Stimulated activated CD8-positive, alpha-beta memory T cell treated with anti-CD3 and anti-CD28 coated beads, Interleukin-15, amount 100 ng/mL, for 1 hour (primary cell): ENCODE measurements around the gene FLNC.

ENCODE experiments used
- DNase-seq: peaks from one replicate; pipeline ENCODE4 v3.0.0-alpha.2; 2020; ENCODE audit warnings: low read depth

FLNC gene

GRCh38 chr7:128865996-128866877 lies 36.0 kb downstream of the FLNC start:
- DNase-seq, result no peak

GRCh38 chr7:128867241-128867640 lies 37.0 kb downstream of the FLNC start:
- DNase-seq, result no peak

GRCh38 chr7:128867842-128868623 lies 37.8 kb downstream of the FLNC start:
- no peak for DNase-seq

GRCh38 chr7:128868624-128869137 lies 38.5 kb downstream of the FLNC start:
- DNase-seq, result no peak

GRCh38 chr7:128869138-128869943 lies 39.1 kb downstream of the FLNC start:
- no peak for DNase-seq

GRCh38 chr7:128869944-128870285 lies 39.7 kb downstream of the FLNC start:
- no peak for DNase-seq

GRCh38 chr7:128871050-128871449 lies 40.8 kb downstream of the FLNC start:
- no peak for DNase-seq

- no peak for DNase-seq
Observed at GRCh38 chr7:128872394-128872824, 42.2 kb downstream of the FLNC start.

- no peak for DNase-seq
Observed at GRCh38 chr7:128873234-128873633, 43.0 kb downstream of the FLNC start.

GRCh38 chr7:128874140-128875031 lies 44.2 kb downstream of the FLNC start:
- DNase-seq, result no peak

- no peak for DNase-seq
Observed at GRCh38 chr7:128875523-128875948, 45.3 kb downstream of the FLNC start.

GRCh38 chr7:128876127-128876526 lies 45.9 kb downstream of the FLNC start:
- DNase-seq, result no peak

- no peak for DNase-seq
Observed at GRCh38 chr7:128876586-128876977, 46.4 kb downstream of the FLNC start.

GRCh38 chr7:128876978-128877755 lies 47.0 kb downstream of the FLNC start:
- DNase-seq, result no peak

GRCh38 chr7:128877756-128878120 lies 47.5 kb downstream of the FLNC start:
- no peak for DNase-seq

- DNase-seq, result no peak
Observed at GRCh38 chr7:128878226-128879105, 48.3 kb downstream of the FLNC start.

GRCh38 chr7:128879461-128879938 lies 49.3 kb downstream of the FLNC start:
- DNase-seq, result no peak

GRCh38 chr7:128879939-128880746 lies 49.9 kb downstream of the FLNC start:
- no peak for DNase-seq
